IMR-90 (cell line): ENCODE measurements around the gene EML3. TPM values are rescaled to one million over a fixed set of nuclear protein-coding genes. Genes with fewer than 3 reads are reported as not detected.

Experiments used
- ATAC-seq: fragments of 200-7000 bp; cut with Tn5 transposase; 2 replicates; pipeline ENCODE4 v1.9.1; 2020; ENCODE audit warnings: low read depth, mild to moderate bottlenecking, moderate library complexity
- BruUV-seq: library from RNA; stranded (reverse); fragments of 400-500 nt; replicated peaks from 2 replicates; lab custom pipeline; 2021; lab: Mats Ljungman, UMichigan
- CTCF ChIA-PET: fragments of 300-600 bp; formaldehyde crosslinking; extraction: SDS; loops from one replicate; lab custom pipeline; 2021; ENCODE audit warnings: antibody characterized with exemption; lab: Yijun Ruan, JAX
- POLR2A ChIA-PET: fragments of 300-600 bp; sonication (Branson Sonifier 250); formaldehyde crosslinking; loops from one replicate; lab custom pipeline; 2022; ENCODE audit warnings: antibody characterized with exemption; ENCODE audit not compliant: unreplicated experiment; lab: Charles Lee
- DNase-seq: peaks from one replicate; pipeline ENCODE4 v3.0.0; 2013
- H2AFZ ChIP-seq: replicated peaks from 2 replicates; pipeline ENCODE3; 2013; ENCODE audit warnings: low read length, mild to moderate bottlenecking; ENCODE audit not compliant: poor library complexity
- H2AK5ac ChIP-seq: 2 replicates; pipeline ENCODE4 v1.6.1; 2013; ENCODE audit warnings: low read depth, low read length, inconsistent platforms
- H2AK9ac ChIP-seq: replicated peaks from 2 replicates; pipeline ENCODE3; 2013; ENCODE audit warnings: mild to moderate bottlenecking, low read depth, low read length, moderate library complexity; ENCODE audit not compliant: poor library complexity
- H2BK120ac ChIP-seq: 2 replicates; pipeline ENCODE4 v1.6.1; 2013; ENCODE audit warnings: low read depth, low read length, inconsistent platforms
- H2BK15ac ChIP-seq: 3 replicates; pipeline ENCODE4 v1.6.1; 2013; ENCODE audit warnings: low read depth, low read length, inconsistent platforms
- H2BK20ac ChIP-seq: 2 replicates; pipeline ENCODE4 v1.6.1; 2013; ENCODE audit warnings: low read depth, mild to moderate bottlenecking, inconsistent platforms, low read length, moderate library complexity
- H2BK5ac ChIP-seq: 2 replicates; pipeline ENCODE4 v1.6.1; 2013; ENCODE audit warnings: mild to moderate bottlenecking, low read depth, low read length, inconsistent platforms; ENCODE audit not compliant: poor library complexity, severe bottlenecking
- H3K14ac ChIP-seq: replicated peaks from 2 replicates; pipeline ENCODE4 v1.6.1; 2013; ENCODE audit warnings: low read depth, low read length, inconsistent platforms
- H3K18ac ChIP-seq: 2 replicates; pipeline ENCODE4 v1.6.1; 2013; ENCODE audit warnings: low read depth, low read length, control low read depth
- H3K23ac ChIP-seq: 2 replicates; pipeline ENCODE4 v1.6.1; 2013; ENCODE audit warnings: low read depth, low read length, inconsistent platforms
- H3K27ac ChIP-seq: 2 replicates; pipeline ENCODE4 v1.5.1; 2013; ENCODE audit warnings: mild to moderate bottlenecking, control low read depth, low read length; ENCODE audit not compliant: insufficient read depth
- H3K27me3 ChIP-seq: 2 replicates; pipeline ENCODE4 v1.6.1; 2013; ENCODE audit warnings: low read length; ENCODE audit not compliant: control insufficient read depth, insufficient read depth
- H3K36me3 ChIP-seq: 2 replicates; pipeline ENCODE4 v1.6.1; 2013; ENCODE audit warnings: low read length, mixed read lengths; ENCODE audit not compliant: control insufficient read depth, insufficient read depth
- H3K4ac ChIP-seq: 2 replicates; pipeline ENCODE4 v1.6.1; 2013; ENCODE audit warnings: low read depth, low read length, inconsistent platforms
- H3K4me1 ChIP-seq: 2 replicates; pipeline ENCODE4 v1.6.1; 2013; ENCODE audit warnings: low read length, mixed read lengths; ENCODE audit not compliant: control insufficient read depth, insufficient read depth
- H3K4me2 ChIP-seq: 2 replicates; pipeline ENCODE4 v1.6.1; 2013; ENCODE audit warnings: low read depth, mild to moderate bottlenecking, control low read depth, low read length, moderate library complexity
- H3K4me3 ChIP-seq: 2 replicates; pipeline ENCODE4 v1.5.1; 2013; ENCODE audit warnings: low read depth, mild to moderate bottlenecking, control low read depth, low read length, moderate library complexity; ENCODE audit not compliant: insufficient read depth
- H3K56ac ChIP-seq: 2 replicates; pipeline ENCODE4 v1.6.1; 2013; ENCODE audit warnings: low read length, inconsistent platforms; ENCODE audit not compliant: insufficient read depth; ENCODE audit errors: extremely low read depth
- H3K79me1 ChIP-seq, 2 experiments: 2 replicates each; pipeline ENCODE4 v1.6.1; 2013; ENCODE audit warnings: low read length in 2 of 2, inconsistent platforms in 1 of 2, low read depth in 1 of 2
- H3K9ac ChIP-seq: 2 replicates; pipeline ENCODE4 v1.6.1; 2013; ENCODE audit warnings: low read depth, low read length, control low read depth
- H3K9me1 ChIP-seq: 2 replicates; pipeline ENCODE4 v1.6.1; 2013; ENCODE audit warnings: low read length, inconsistent platforms; ENCODE audit not compliant: insufficient read depth
- H3K9me3 ChIP-seq: 2 replicates; pipeline ENCODE4 v1.6.1; 2013; ENCODE audit warnings: low read length; ENCODE audit not compliant: control insufficient read depth, insufficient read depth
- H4K20me1 ChIP-seq: 2 replicates; pipeline ENCODE4 v1.6.1; 2013; ENCODE audit warnings: low read length, inconsistent platforms; ENCODE audit not compliant: insufficient read depth
- H4K5ac ChIP-seq: 2 replicates; pipeline ENCODE4 v1.6.1; 2013; ENCODE audit warnings: mild to moderate bottlenecking, low read depth, low read length, control low read depth
- H4K8ac ChIP-seq, 2 experiments: 2 replicates each; pipeline ENCODE4 v1.6.1; 2013; ENCODE audit warnings: low read depth in 2 of 2, low read length in 2 of 2, control low read depth in 1 of 2, inconsistent platforms in 1 of 2
- H4K91ac ChIP-seq: 2 replicates; pipeline ENCODE4 v1.6.1; 2013; ENCODE audit warnings: low read depth, low read length, inconsistent platforms; ENCODE audit not compliant: insufficient read depth
- CEBPB ChIP-seq: IDR thresholded peaks from 2 replicates; pipeline ENCODE4 v1.6.1; 2012; ENCODE audit warnings: low read depth, low read length, improper control_type of control experiment
- CTCF ChIP-seq: conservative IDR thresholded peaks from 2 replicates; pipeline ENCODE4 v1.5.1; 2012; ENCODE audit warnings: mild to moderate bottlenecking, low read depth, low read length, improper control_type of control experiment
- ELK1 ChIP-seq: fragments of 150-350 bp; IDR thresholded peaks from 2 replicates; pipeline ENCODE4 v1.6.1; 2016; ENCODE audit warnings: low read depth, mild to moderate bottlenecking, low read length, moderate library complexity, borderline replicate concordance
- FOS ChIP-seq: fragments of 150-350 bp; IDR thresholded peaks from 2 replicates; pipeline ENCODE4 v1.6.1; 2016; ENCODE audit warnings: low read depth, low read length
- MAFK ChIP-seq: IDR thresholded peaks from 2 replicates; pipeline ENCODE4 v1.6.1; 2012; ENCODE audit warnings: low read depth, low read length, improper control_type of control experiment
- MAZ ChIP-seq: IDR thresholded peaks from 2 replicates; pipeline ENCODE4 v1.6.1; 2012; ENCODE audit warnings: low read depth, mild to moderate bottlenecking, low read length, improper control_type of control experiment, moderate library complexity, borderline replicate concordance
- MXI1 ChIP-seq: IDR thresholded peaks from 2 replicates; pipeline ENCODE4 v1.6.1; 2012; ENCODE audit warnings: low read depth, mild to moderate bottlenecking, low read length, moderate library complexity, borderline replicate concordance
- POLR2A ChIP-seq: IDR thresholded peaks from 2 replicates; pipeline ENCODE4 v1.6.1; 2012; ENCODE audit warnings: mild to moderate bottlenecking, low read depth, low read length
- RAD21 ChIP-seq: IDR thresholded peaks from 2 replicates; pipeline ENCODE4 v1.6.1; 2012; ENCODE audit warnings: low read length, improper control_type of control experiment
- RCOR1 ChIP-seq: IDR thresholded peaks from 2 replicates; pipeline ENCODE4 v1.6.1; 2012; ENCODE audit warnings: mild to moderate bottlenecking, low read length, improper control_type of control experiment; ENCODE audit not compliant: insufficient replicate concordance
- RFX5 ChIP-seq: IDR thresholded peaks from 2 replicates; pipeline ENCODE4 v1.8.0; 2012; ENCODE audit warnings: low read depth, mild to moderate bottlenecking, low read length, moderate library complexity
- SMC3 ChIP-seq: fragments of 150-350 bp; IDR thresholded peaks from 2 replicates; pipeline ENCODE4 v1.6.1; 2016; ENCODE audit warnings: low read depth, mild to moderate bottlenecking, antibody characterized with exemption, low read length, moderate library complexity
- USF2 ChIP-seq: fragments of 150-350 bp; IDR thresholded peaks from 2 replicates; pipeline ENCODE4 v1.6.1; 2017; ENCODE audit warnings: mild to moderate bottlenecking, antibody characterized with exemption, low read length, low read depth
- WGBS, 2 experiments: methylation state at CpG; one replicate each; pipeline versions ENCODE4 v1.1.5 to v1.1.7; 2013; ENCODE audit warnings: missing lambda C conversion rate in 2 of 2; ENCODE audit not compliant: insufficient read length in 1 of 2; ENCODE audit errors: extremely low coverage in 2 of 2; 5-methylcytosine and 5-hydroxymethylcytosine counted together
- dilution Hi-C: fragments of 300-500 bp; cut with HindIII; formaldehyde crosslinking; loops from one replicate; pipeline ENCODE4 v1.14.3; 2018; ENCODE audit warnings: low sequenced_read_pairs; ENCODE audit not compliant: unreplicated experiment
- in situ Hi-C: fragments of 300-500 bp; cut with MboI; formaldehyde crosslinking; loops from 3 replicates; pipeline ENCODE4 v1.14.3; 2019; ENCODE audit warnings: low sequenced_read_pairs, inconsistent platforms, mixed read lengths
- intact Hi-C: fragments of 100-400 bp; cut with micrococcal nuclease; formaldehyde crosslinking; loops from 2 replicates; pipeline ENCODE4 v1.10.0; 2022
- polyA plus RNA-seq, 3 experiments: library from polyadenylated mRNA; depleted of rRNA; stranded (reverse); fragments of >200 nt; gene quantifications; 2 replicates each; pipeline ENCODE4 v1.2.3, GENCODE V29; 2012; ENCODE audit warnings: low replicate concordance in 1 of 3
- total RNA-seq: library from RNA; depleted of rRNA; stranded (reverse); fragments of >200 nt; gene quantifications from 2 replicates; pipeline ENCODE4 v1.2.3, GENCODE V29; 2012

EML3 gene
- total and polyA plus RNA-seq, 2 of the 4 experiments (the other 2 are of a cell fraction): 5.0 to 24.7 TPM

GRCh38 chr11:62560566-62561103, 51.9 kb downstream of the EML3 start:
- Histone ChIP-seq H2BK15ac (no peak overlapping the region; the same call in 2 of the 3 replicates), H3K79me1 (peaks cover 14 to 35% of the 10 kb centered on the region in 2 experiments), H3K9me1 (peaks cover 8% of the 10 kb centered on the region), H2BK5ac (peak overlapping the region; percentile 85), H3K4me3 (no peak overlapping the region), H2BK120ac (peak overlapping the region; percentile 79), H3K4me2 (peak overlapping the region; percentile 37; the same call in 1 of the 2 replicates), H3K18ac (no peak overlapping the region), H3K4ac (peak overlapping the region; percentile 93), H3K4me1 (peaks cover 16% of the 10 kb centered on the region), H2BK20ac (peak overlapping the region; percentile 79; the same call in 1 of the 2 replicates), H2AFZ (peak overlapping the region; percentile 16), H3K27ac (peak overlapping the region; percentile 64; the same call in 1 of the 2 replicates), H4K20me1 (peaks cover 39% of the 10 kb centered on the region), H3K56ac (peak overlapping the region; percentile 82; the same call in 1 of the 2 replicates), H4K8ac (peak overlapping the region in 1 of 2 experiments; percentile 67; a peak in 2 of 4 replicates), H3K36me3 (peaks cover 36% of the 10 kb centered on the region), H4K5ac (no peak overlapping the region), H3K23ac (no peak overlapping the region; the same call in 1 of the 2 replicates), H3K14ac (peak overlapping the region; percentile 74; the same call in 1 of the 2 replicates), H3K9ac (peak overlapping the region; percentile 10; the same call in 1 of the 2 replicates), H2AK5ac (peak overlapping the region; percentile 60; the same call in 1 of the 2 replicates), H3K9me3 (no peaks in the 10 kb centered on the region), H2AK9ac (no peak overlapping the region), H4K91ac (peak overlapping the region; percentile 90), H3K27me3 (no peaks in the 10 kb centered on the region)
- no TSS peak for BruUV-seq
- WGBS, 2 experiments: 16% methylated on average over 2 of the region's 2 CpGs; no CpG with 5 or more reads in 1 of the 2 experiments
- peak; percentile 80 for ATAC-seq
- POLR2A ChIA-PET: interaction anchor here (0.6 to 1.7 kb wide), 7 partner anchors 9 to 166 kb away, joined by 3 to 9 read pairs (median 4); partner anchors contain the start of genes AHNAK and EEF1G
- intact Hi-C loops (loop anchor here (1.0 kb wide), 3 partner anchors 15 to 165 kb away; no protein-coding TSS in a partner anchor), dilution Hi-C loops (no loop called here), in situ Hi-C loops (no loop called here)
- peak; percentile 98 for DNase-seq
- CTCF ChIA-PET: interaction anchor here (0.5 to 1.8 kb wide), 22 partner anchors 9 to 171 kb away, joined by 3 to 24 read pairs (median 4); partner anchors contain the start of genes C11orf98, CSKMT, MTA2 and TUT1
- peak; percentile 89 for TF ChIP-seq MAZ
- TF ChIP-seq POLR2A: peak; percentile 54; the same call in 1 of the 2 replicates
- TF ChIP-seq USF2: no peak
- peak; percentile 97 for TF ChIP-seq RAD21
- TF ChIP-seq ELK1: no peak
- TF ChIP-seq RCOR1: peak; percentile 31
- TF ChIP-seq FOS: peak; percentile 86
- TF ChIP-seq RFX5: peak; percentile 55; the same call in 1 of the 2 replicates
- TF ChIP-seq CEBPB: peak; percentile 85
- TF ChIP-seq MAFK: no peak
- peak; percentile 77 for TF ChIP-seq MXI1
- TF ChIP-seq CTCF: peak; percentile 98
- TF ChIP-seq SMC3: peak; percentile 97
